Transverse colon (tissue), 4 donors: ENCODE measurements around the gene PIAS1.

Experiments used
- CTCF ChIP-seq, 5 experiments: fragments of 200-600 bp in 3 of 5; fragments of 450-650 bp in 2 of 5; sonication (generic) in 3 of 5; IDR thresholded peaks; 1 replicate in 2 of 5; 2 replicates in 3 of 5; pipeline ENCODE4 v1.5.1; 2016 to 2017; ENCODE audit warnings: antibody characterized with exemption in 5 of 5, inconsistent platforms in 3 of 5, mild to moderate bottlenecking in 2 of 5, moderate library complexity in 1 of 5
- EP300 ChIP-seq: sonication (generic); formaldehyde crosslinking; IDR thresholded peaks from one replicate; pipeline ENCODE4 v1.6.1; 2017; ENCODE audit warnings: antibody characterized with exemption, low read depth
- POLR2A ChIP-seq: fragments of 450-650 bp; IDR thresholded peaks from one replicate; pipeline ENCODE4 v1.6.1; 2016; ENCODE audit warnings: antibody characterized with exemption, mild to moderate bottlenecking, moderate library complexity
- POLR2AphosphoS5 ChIP-seq, 3 donors: sonication (generic); formaldehyde crosslinking; IDR thresholded peaks; one replicate each; pipeline ENCODE4 v1.6.1; 2016; ENCODE audit warnings: antibody characterized with exemption in 3 of 3

- TF ChIP-seq POLR2A, result no peak
- no peak for TF ChIP-seq CTCF (IDR thresholded peaks at IDR 0.05)
- no peak for TF ChIP-seq EP300
- TF ChIP-seq POLR2AphosphoS5 (IDR thresholded peaks at IDR 0.05), result no peak
Measured at GRCh38 chr15:68220489-68220888, 166.4 kb downstream of the PIAS1 start.
